Mucosa of stomach (tissue), 1 donor: ENCODE measurements around the gene FNDC7.
"Not testable (repeated sequence)": the region's sequence is repeated elsewhere in the genome, so short reads cannot be mapped to it uniquely, and the experiment has no call there.

Experiments used
- H3K27me3 ChIP-seq: one replicate; pipeline ENCODE4 v1.7.0; 2013; ENCODE audit warnings: mild to moderate bottlenecking, low read length; ENCODE audit not compliant: control insufficient read depth, insufficient read depth
- H3K36me3 ChIP-seq: one replicate; pipeline ENCODE4 v1.7.0; 2013; ENCODE audit warnings: low read length; ENCODE audit not compliant: control insufficient read depth, insufficient read depth
- H3K4me1 ChIP-seq: one replicate; pipeline ENCODE4 v1.7.0; 2013; ENCODE audit warnings: mild to moderate bottlenecking, low read length; ENCODE audit not compliant: control insufficient read depth, insufficient read depth
- H3K4me3 ChIP-seq: one replicate; pipeline ENCODE4 v1.7.0; 2013; ENCODE audit warnings: low read length
- H3K9ac ChIP-seq: one replicate; pipeline ENCODE4 v1.7.0; 2013; ENCODE audit warnings: mild to moderate bottlenecking, low read length, moderate library complexity
- H3K9me3 ChIP-seq: one replicate; pipeline ENCODE4 v1.7.0; 2013; ENCODE audit warnings: mild to moderate bottlenecking, low read length, moderate library complexity; ENCODE audit not compliant: control insufficient read depth
- donor health status: Pancreatic carcinoma.

FNDC7 gene

GRCh38 chr1:108750476-108751181 is 37.9 kb downstream of the FNDC7 start:
- Histone ChIP-seq H3K36me3 (no peaks in the 10 kb centered on the region), H3K4me1 (peaks cover 8% of the 10 kb centered on the region), H3K27me3 (no peaks in the 10 kb centered on the region), H3K9me3 (no peaks in the 10 kb centered on the region), H3K4me3 (no peak overlapping the region), H3K9ac (no peak overlapping the region)

- Histone ChIP-seq H3K27me3 (no peaks in the 10 kb centered on the region), H3K4me3 (no peak overlapping the region), H3K36me3 (no peaks in the 10 kb centered on the region), H3K9me3 (no peaks in the 10 kb centered on the region), H3K9ac (no peak overlapping the region), H3K4me1 (peaks cover 4% of the 10 kb centered on the region)
Observed at GRCh38 chr1:108753363-108753762, 40.7 kb downstream of the FNDC7 start.

- no peak overlapping the region for H3K4me3 ChIP-seq
Observed at GRCh38 chr1:108758796-108759195, 46.1 kb downstream of the FNDC7 start.

GRCh38 chr1:108767115-108767514 is 54.4 kb downstream of the FNDC7 start:
- Histone ChIP-seq H3K4me1 (no peaks in the 10 kb centered on the region), H3K36me3 (no peaks in the 10 kb centered on the region), H3K9ac (no peak overlapping the region), H3K27me3 (no peaks in the 10 kb centered on the region), H3K9me3 (no peaks in the 10 kb centered on the region), H3K4me3 (no peak overlapping the region)

More at GRCh38 chr1:108758796-108759195, 46.1 kb downstream of the FNDC7 start:
- H3K4me1 ChIP-seq, result no peaks in the 10 kb centered on the region
- no peaks in the 10 kb centered on the region for H3K9me3 ChIP-seq
- no peaks in the 10 kb centered on the region for H3K36me3 ChIP-seq
- H3K9ac ChIP-seq, result no peak overlapping the region
- H3K27me3 ChIP-seq, result no peaks in the 10 kb centered on the region

GRCh38 chr1:108767708-108768107 is 55.0 kb downstream of the FNDC7 start:
- Histone ChIP-seq H3K27me3 (no peaks in the 10 kb centered on the region), H3K4me1 (no peaks in the 10 kb centered on the region), H3K9me3 (no peaks in the 10 kb centered on the region), H3K4me3 (no peak overlapping the region), H3K9ac (no peak overlapping the region), H3K36me3 (no peaks in the 10 kb centered on the region)

GRCh38 chr1:108777839-108778238 is 65.1 kb downstream of the FNDC7 start:
- Histone ChIP-seq H3K4me1 (no peaks in the 10 kb centered on the region), H3K9me3 (no peaks in the 10 kb centered on the region), H3K9ac (no peak overlapping the region), H3K27me3 (no peaks in the 10 kb centered on the region), H3K36me3 (no peaks in the 10 kb centered on the region), H3K4me3 (no peak overlapping the region)

GRCh38 chr1:108779455-108779854 is 66.7 kb downstream of the FNDC7 start:
- no peaks in the 10 kb centered on the region for H3K36me3 ChIP-seq
- no peaks in the 10 kb centered on the region for H3K9me3 ChIP-seq
- no peaks in the 10 kb centered on the region for H3K27me3 ChIP-seq
- H3K9ac ChIP-seq, result no peak overlapping the region
- H3K4me3 ChIP-seq, result no peak overlapping the region
- no peaks in the 10 kb centered on the region for H3K4me1 ChIP-seq

GRCh38 chr1:108780937-108781574 is 68.3 kb downstream of the FNDC7 start:
- H3K27me3 ChIP-seq, result no peaks in the 10 kb centered on the region
- no peak overlapping the region for H3K4me3 ChIP-seq
- H3K36me3 ChIP-seq, result peaks cover 7% of the 10 kb centered on the region
- H3K9me3 ChIP-seq, result no peaks in the 10 kb centered on the region
- no peaks in the 10 kb centered on the region for H3K4me1 ChIP-seq
- H3K9ac ChIP-seq, result no peak overlapping the region

GRCh38 chr1:108781575-108781944 is 68.9 kb downstream of the FNDC7 start:
- not testable (repeated sequence) for H3K27me3 ChIP-seq, H3K9me3 ChIP-seq, H3K9ac ChIP-seq, H3K4me1 ChIP-seq, H3K4me3 ChIP-seq
- peaks cover 12% of the 10 kb centered on the region for H3K36me3 ChIP-seq

GRCh38 chr1:108785264-108785663 is 72.6 kb downstream of the FNDC7 start:
- no peak overlapping the region for H3K9ac ChIP-seq
- H3K4me3 ChIP-seq, result no peak overlapping the region
- H3K4me1 ChIP-seq, result no peaks in the 10 kb centered on the region
- H3K27me3 ChIP-seq, result no peaks in the 10 kb centered on the region
- H3K9me3 ChIP-seq, result no peaks in the 10 kb centered on the region
- H3K36me3 ChIP-seq, result peaks cover 13% of the 10 kb centered on the region

GRCh38 chr1:108785880-108786279 is 73.2 kb downstream of the FNDC7 start:
- no peaks in the 10 kb centered on the region for H3K4me1 ChIP-seq
- H3K9me3 ChIP-seq, result no peaks in the 10 kb centered on the region
- no peak overlapping the region for H3K9ac ChIP-seq
- H3K4me3 ChIP-seq, result no peak overlapping the region
- H3K27me3 ChIP-seq, result no peaks in the 10 kb centered on the region
- H3K36me3 ChIP-seq, result peaks cover 13% of the 10 kb centered on the region

- Histone ChIP-seq H3K9me3 (no peaks in the 10 kb centered on the region), H3K4me1 (no peaks in the 10 kb centered on the region), H3K4me3 (no peak overlapping the region), H3K9ac (no peak overlapping the region), H3K27me3 (no peaks in the 10 kb centered on the region), H3K36me3 (no peaks in the 10 kb centered on the region)
Observed at GRCh38 chr1:108791790-108792189, 79.1 kb downstream of the FNDC7 start.
